Measurements from ENCODE around the gene CMSS1. TPM values are rescaled to one million over a fixed set of nuclear protein-coding genes. Genes with fewer than 3 reads are reported as not detected.

CMSS1 gene
- total RNA-seq, 1 donor from 2014 or later: 56.3 TPM

DNA sequence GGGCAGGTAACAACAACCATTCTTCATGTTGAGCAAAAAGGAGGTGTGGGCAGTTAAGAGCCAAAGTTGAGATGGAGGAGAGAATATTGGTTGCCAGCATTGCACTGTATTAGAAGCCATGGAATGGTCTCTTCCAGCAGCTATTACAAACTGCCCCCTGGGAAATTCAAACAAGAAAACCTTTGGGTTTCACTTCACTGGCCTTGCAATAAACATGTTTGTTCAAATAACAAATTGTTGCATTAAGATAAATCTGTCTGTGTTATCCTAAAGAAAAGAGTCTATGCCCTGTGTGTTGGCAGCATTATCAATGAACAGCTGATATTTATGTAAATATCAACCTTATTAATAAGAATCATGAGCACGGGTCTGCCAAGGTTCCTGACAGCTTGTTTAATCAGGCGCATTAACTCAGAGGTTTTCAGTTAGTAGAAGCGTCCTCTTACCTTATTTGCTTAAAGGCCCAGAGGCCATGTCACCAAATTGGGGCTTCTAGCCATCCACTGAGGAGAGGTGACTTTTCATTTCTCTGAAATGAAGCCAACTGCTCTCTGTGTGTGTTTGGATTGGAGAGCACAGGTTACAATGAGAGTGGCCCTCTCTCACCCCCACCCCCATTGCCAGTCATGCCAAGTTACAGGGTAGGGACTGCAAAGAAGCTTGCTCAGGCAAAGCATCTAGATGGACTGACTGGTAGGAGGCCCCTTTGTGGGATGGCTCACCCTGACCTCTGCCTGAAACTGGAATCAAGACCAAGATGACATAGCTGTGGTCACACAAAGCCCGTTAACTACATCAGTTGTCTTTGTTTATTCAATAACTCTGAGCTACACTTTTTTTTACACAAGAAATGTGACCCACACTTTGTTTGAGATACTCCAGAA lies 286.1 kb downstream of the CMSS1 start:
- H3K9me3 Mint-ChIP-seq: no peaks in the 10 kb centered on the region

DNA sequence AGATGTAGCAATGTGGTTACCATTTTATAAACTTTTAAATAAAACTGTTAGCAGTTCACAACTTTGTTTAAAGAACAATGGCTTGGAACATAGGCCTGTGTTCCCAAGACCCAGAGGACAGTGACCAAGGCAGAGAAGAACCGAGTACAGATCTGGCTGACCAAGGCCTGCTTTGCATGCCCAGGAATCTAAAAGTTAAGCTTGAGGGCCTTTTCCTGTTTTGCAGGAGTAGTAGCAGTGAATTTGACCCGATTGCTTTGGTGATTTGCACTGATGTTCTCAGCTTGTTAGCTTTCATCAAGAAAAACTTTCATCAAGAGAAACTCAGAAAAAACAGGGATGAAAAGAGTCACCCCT lies 286.8 kb downstream of the CMSS1 start:
- H3K36me3 Mint-ChIP-seq: peaks cover 2% of the 10 kb centered on the region
- no peaks in the 10 kb centered on the region for H3K9me3 Mint-ChIP-seq
- Histone ChIP-seq H3K9ac (no peak overlapping the region), H3K4me1 (no peaks in the 10 kb centered on the region), H4K20me1 (ENCODE audit: low read depth) (no peaks in the 10 kb centered on the region), H3K36me3 (no peaks in the 10 kb centered on the region), H3K79me2 (ENCODE audit: low read depth) (no peaks in the 10 kb centered on the region), H3K27me3 (no peaks in the 10 kb centered on the region), H2AFZ (replicated peaks) (no peak overlapping the region), H3K4me3 (no peak overlapping the region), H3K4me2 (no peak overlapping the region), H3K27ac (no peak overlapping the region), H3K9me3 (ENCODE audit: low read depth) (no peaks in the 10 kb centered on the region), H3F3A (ENCODE audit: low read depth) (no peaks in the 10 kb centered on the region)
- TF ChIP-seq EZH2phosphoT487 (IDR thresholded peaks at IDR 0.05) (no peak), EZH2 (IDR thresholded peaks at IDR 0.05) (no peak)
- TF ChIP-seq, protein P1, sequence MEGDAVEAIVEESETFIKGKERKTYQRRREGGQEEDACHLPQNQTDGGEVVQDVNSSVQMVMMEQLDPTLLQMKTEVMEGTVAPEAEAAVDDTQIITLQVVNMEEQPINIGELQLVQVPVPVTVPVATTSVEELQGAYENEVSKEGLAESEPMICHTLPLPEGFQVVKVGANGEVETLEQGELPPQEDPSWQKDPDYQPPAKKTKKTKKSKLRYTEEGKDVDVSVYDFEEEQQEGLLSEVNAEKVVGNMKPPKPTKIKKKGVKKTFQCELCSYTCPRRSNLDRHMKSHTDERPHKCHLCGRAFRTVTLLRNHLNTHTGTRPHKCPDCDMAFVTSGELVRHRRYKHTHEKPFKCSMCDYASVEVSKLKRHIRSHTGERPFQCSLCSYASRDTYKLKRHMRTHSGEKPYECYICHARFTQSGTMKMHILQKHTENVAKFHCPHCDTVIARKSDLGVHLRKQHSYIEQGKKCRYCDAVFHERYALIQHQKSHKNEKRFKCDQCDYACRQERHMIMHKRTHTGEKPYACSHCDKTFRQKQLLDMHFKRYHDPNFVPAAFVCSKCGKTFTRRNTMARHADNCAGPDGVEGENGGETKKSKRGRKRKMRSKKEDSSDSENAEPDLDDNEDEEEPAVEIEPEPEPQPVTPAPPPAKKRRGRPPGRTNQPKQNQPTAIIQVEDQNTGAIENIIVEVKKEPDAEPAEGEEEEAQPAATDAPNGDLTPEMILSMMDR (IDR thresholded peaks at IDR 0.05): no peak
- DNase-seq (ENCODE audit: low spot score): no peak
- no peak overlapping the region for H3K4me3 Mint-ChIP-seq
- no peaks in the 10 kb centered on the region for H3K27me3 Mint-ChIP-seq (ENCODE audit: insufficient read depth, low read depth)
- H3K27ac Mint-ChIP-seq: no peak overlapping the region
- no peaks in the 10 kb centered on the region for H3K4me1 Mint-ChIP-seq

More for the DNA sequence above, 286.1 kb downstream of the CMSS1 start:
- no peaks in the 10 kb centered on the region for H3K4me1 ChIP-seq
- DNase-seq (ENCODE audit: low spot score): no peak
- no peak overlapping the region for H3K9ac ChIP-seq
- no peaks in the 10 kb centered on the region for H3K27me3 Mint-ChIP-seq (ENCODE audit: insufficient read depth, low read depth)
- H3K36me3 Mint-ChIP-seq: peaks cover 2% of the 10 kb centered on the region
- no peaks in the 10 kb centered on the region for H3F3A ChIP-seq (ENCODE audit: low read depth)
- H3K79me2 ChIP-seq (ENCODE audit: low read depth): no peaks in the 10 kb centered on the region
- no peaks in the 10 kb centered on the region for H3K27me3 ChIP-seq
- no peak overlapping the region for H3K27ac Mint-ChIP-seq
- no peak overlapping the region for H2AFZ ChIP-seq (replicated peaks)
- no peak for TF ChIP-seq EZH2 (IDR thresholded peaks at IDR 0.05)
- no peaks in the 10 kb centered on the region for H3K9me3 ChIP-seq (ENCODE audit: low read depth)
- H3K36me3 ChIP-seq: no peaks in the 10 kb centered on the region
- no peak overlapping the region for H3K4me2 ChIP-seq
- no peak overlapping the region for H3K4me3 ChIP-seq
- no peaks in the 10 kb centered on the region for H3K4me1 Mint-ChIP-seq
- H4K20me1 ChIP-seq (ENCODE audit: low read depth): no peaks in the 10 kb centered on the region
- H3K4me3 Mint-ChIP-seq: no peak overlapping the region
- no peak overlapping the region for H3K27ac ChIP-seq

DNA sequence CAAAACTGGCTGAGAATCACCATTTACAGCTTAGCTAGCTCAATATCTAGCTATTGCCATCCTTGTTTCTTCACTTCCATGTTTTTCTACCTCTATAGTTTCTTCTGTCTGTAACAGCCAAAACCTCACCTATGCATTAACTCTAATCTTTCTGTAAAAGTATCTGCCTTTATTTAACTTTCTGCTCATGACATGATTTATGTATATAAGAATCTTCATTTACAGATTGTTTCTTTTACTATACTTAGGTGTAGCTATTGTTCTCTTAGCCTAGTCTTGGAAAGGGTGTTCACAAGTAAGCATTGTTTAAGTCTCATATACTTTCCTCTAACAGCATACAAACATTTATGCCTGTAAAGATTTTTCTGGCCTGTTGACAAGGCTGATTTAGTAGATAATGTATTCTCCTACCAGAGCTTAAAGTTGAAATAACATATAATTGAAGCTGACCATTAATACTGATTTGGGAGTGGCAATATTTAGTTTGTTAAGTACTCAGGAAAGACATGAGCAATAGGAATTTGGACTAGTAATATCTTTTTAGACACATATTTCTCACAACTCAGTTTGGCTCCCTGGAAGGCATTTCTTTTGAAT lies 287.3 kb downstream of the CMSS1 start:
- H3K4me3 ChIP-seq: no peak overlapping the region
- H3K27ac ChIP-seq: no peak overlapping the region
- no peak overlapping the region for H3K9ac ChIP-seq
- no peaks in the 10 kb centered on the region for H3K36me3 ChIP-seq
- Mint-ChIP-seq H3K9me3 (no peaks in the 10 kb centered on the region), H3K4me1 (no peaks in the 10 kb centered on the region), H3K36me3 (peaks cover 2% of the 10 kb centered on the region), H3K4me3 (no peak overlapping the region), H3K27me3 (ENCODE audit: insufficient read depth, low read depth) (no peaks in the 10 kb centered on the region), H3K27ac (no peak overlapping the region)
- H3F3A ChIP-seq (ENCODE audit: low read depth): no peaks in the 10 kb centered on the region
- H3K4me1 ChIP-seq: no peaks in the 10 kb centered on the region
- no peak overlapping the region for H3K4me2 ChIP-seq
- H3K9me3 ChIP-seq (ENCODE audit: low read depth): no peaks in the 10 kb centered on the region
- DNase-seq (ENCODE audit: low spot score): no peak
- no peaks in the 10 kb centered on the region for H3K27me3 ChIP-seq
- H3K79me2 ChIP-seq (ENCODE audit: low read depth): no peaks in the 10 kb centered on the region
- no peak overlapping the region for H2AFZ ChIP-seq (replicated peaks)
- H4K20me1 ChIP-seq (ENCODE audit: low read depth): no peaks in the 10 kb centered on the region
- no peak for TF ChIP-seq EZH2phosphoT487 (IDR thresholded peaks at IDR 0.05)
- no peak for TF ChIP-seq EZH2 (IDR thresholded peaks at IDR 0.05)
- TF ChIP-seq, protein P1 (IDR thresholded peaks at IDR 0.05): no peak

DNA sequence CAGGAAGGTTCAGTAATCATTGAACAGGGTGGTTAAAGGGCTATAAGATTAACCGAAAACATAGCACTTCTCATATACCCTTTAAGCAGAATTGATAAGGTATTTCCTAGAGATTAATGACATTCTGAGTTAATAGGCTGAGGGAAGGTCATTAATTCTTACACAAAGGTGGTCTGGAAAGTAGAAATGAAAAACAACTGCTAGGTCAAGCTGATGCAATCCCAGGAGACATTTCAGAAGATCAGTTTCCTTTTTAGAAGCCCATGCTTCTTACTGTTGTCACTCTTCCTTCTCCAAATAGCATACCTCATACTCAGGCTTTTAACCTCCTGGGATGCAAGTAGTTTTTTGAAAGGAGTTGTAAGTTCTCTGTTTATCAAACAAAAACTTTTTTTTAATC lies 287.8 kb downstream of the CMSS1 start:
- no peak overlapping the region for H2AFZ ChIP-seq (replicated peaks)
- no peak overlapping the region for H3K27ac Mint-ChIP-seq
- no peaks in the 10 kb centered on the region for H3K79me2 ChIP-seq (ENCODE audit: low read depth)
- H3K4me2 ChIP-seq: no peak overlapping the region
- no peak overlapping the region for H3K4me3 Mint-ChIP-seq
- no peaks in the 10 kb centered on the region for H3K36me3 ChIP-seq
- no peaks in the 10 kb centered on the region for H3K9me3 ChIP-seq (ENCODE audit: low read depth)
- H3K4me1 ChIP-seq: no peaks in the 10 kb centered on the region
- TF ChIP-seq EZH2 (IDR thresholded peaks at IDR 0.05) (no peak), EZH2phosphoT487 (IDR thresholded peaks at IDR 0.05) (no peak)
- TF ChIP-seq, protein P1 (IDR thresholded peaks at IDR 0.05): no peak
- H3K4me3 ChIP-seq: no peak overlapping the region
- no peak for DNase-seq (ENCODE audit: low spot score)
- H3K27ac ChIP-seq: no peak overlapping the region
- no peaks in the 10 kb centered on the region for H3K4me1 Mint-ChIP-seq
- H3K27me3 Mint-ChIP-seq (ENCODE audit: insufficient read depth, low read depth): no peaks in the 10 kb centered on the region
- no peaks in the 10 kb centered on the region for H3F3A ChIP-seq (ENCODE audit: low read depth)
- H3K9ac ChIP-seq: no peak overlapping the region
- H3K9me3 Mint-ChIP-seq: no peaks in the 10 kb centered on the region
- H3K27me3 ChIP-seq: no peaks in the 10 kb centered on the region
- H3K36me3 Mint-ChIP-seq: peaks cover 2% of the 10 kb centered on the region
- no peaks in the 10 kb centered on the region for H4K20me1 ChIP-seq (ENCODE audit: low read depth)

Measured in neural progenitor cell (in vitro differentiated cells).